T-cell (primary cell): ENCODE data around the gene MSMP. TPM values are rescaled to one million over a fixed set of nuclear protein-coding genes. Genes with fewer than 3 reads are reported as not detected.

Experiments
- ATAC-seq, 4 experiments: fragments of 200-7000 bp in 3 of 4; fragments of 150-1000 bp in 1 of 4; cut with Tn5 transposase; replicated peaks in 1 of 4; 1 replicate in 3 of 4; 2 replicates in 1 of 4; pipeline ENCODE4 v1.10.0; 2021; ENCODE audit warnings: moderate library complexity in 3 of 4, mild to moderate bottlenecking in 2 of 4, moderate number of reproducible peaks in 1 of 4
- CTCF ChIA-PET, 2 donors: fragments of 300-600 bp; sonication (Branson Sonifier 250); formaldehyde crosslinking; loops; one replicate each; lab custom pipeline; 2022; ENCODE audit warnings: antibody characterized with exemption in 2 of 2; lab: Charles Lee
- POLR2A ChIA-PET, 2 donors: fragments of 300-600 bp; sonication (Branson Sonifier 250); formaldehyde crosslinking; loops; one replicate each; lab custom pipeline; 2022; ENCODE audit warnings: antibody characterized with exemption in 2 of 2; lab: Charles Lee
- DNase-seq, 35 experiments: peaks; one replicate each; pipeline versions ENCODE4 v3.0.0 to v3.0.0-alpha.2; 2013 to 2023
- H3K27ac ChIP-seq: one replicate; pipeline ENCODE4 v1.5.1; 2013; ENCODE audit warnings: low read length
- H3K27me3 ChIP-seq, 2 experiments: replicated peaks in 1 of 2; 1 replicate in 1 of 2; 2 replicates in 1 of 2; pipeline versions ENCODE4 v1.6.1 to v1.7.0; 2013; ENCODE audit warnings: low read length in 1 of 2, mixed read lengths in 1 of 2; ENCODE audit not compliant: control insufficient read depth in 2 of 2, insufficient read depth in 2 of 2; ENCODE audit errors: extremely low read depth in 1 of 2
- H3K36me3 ChIP-seq, 2 donors: 1 replicate in 1 of 2; 2 replicates in 1 of 2; pipeline versions ENCODE4 v1.6.1 to v1.7.0; 2013; ENCODE audit warnings: low read length in 1 of 2; ENCODE audit not compliant: control insufficient read depth in 2 of 2, insufficient read depth in 1 of 2; ENCODE audit errors: extremely low read depth in 1 of 2
- H3K4me1 ChIP-seq, 2 experiments: 1 replicate in 1 of 2; 2 replicates in 1 of 2; pipeline versions ENCODE4 v1.6.1 to v1.7.0; 2013; ENCODE audit warnings: low read length in 2 of 2, mixed read lengths in 1 of 2; ENCODE audit not compliant: insufficient read depth in 2 of 2, control insufficient read depth in 1 of 2; ENCODE audit errors: extremely low read depth in 1 of 2
- H3K4me3 ChIP-seq, 2 donors: 1 replicate in 1 of 2; 2 replicates in 1 of 2; pipeline versions ENCODE4 v1.5.1 to v1.7.0; 2013; ENCODE audit warnings: mild to moderate bottlenecking in 2 of 2, low read length in 1 of 2, moderate library complexity in 1 of 2; ENCODE audit not compliant: control insufficient read depth in 1 of 2; ENCODE audit errors: extremely low read depth in 1 of 2
- H3K9me3 ChIP-seq: 2 replicates; pipeline ENCODE4 v1.7.0; 2013
- H3K27ac Mint-ChIP-seq, 2 donors: one replicate each; pipeline ENCODE4 v1.8.0; 2020 to 2021; ENCODE audit warnings: mild to moderate bottlenecking in 2 of 2, mixed read lengths in 2 of 2
- H3K27me3 Mint-ChIP-seq, 2 donors: one replicate each; pipeline ENCODE4 v1.8.0; 2021 to 2022; ENCODE audit warnings: mixed read lengths in 2 of 2
- H3K36me3 Mint-ChIP-seq: one replicate; pipeline ENCODE4 v1.8.0; 2021; ENCODE audit warnings: mixed read lengths
- H3K4me1 Mint-ChIP-seq, 3 donors: one replicate each; pipeline ENCODE4 v1.8.0; 2020 to 2022; ENCODE audit warnings: mixed read lengths in 3 of 3, mild to moderate bottlenecking in 1 of 3
- H3K4me3 Mint-ChIP-seq, 3 donors: one replicate each; pipeline ENCODE4 v1.8.0; 2020 to 2022; ENCODE audit warnings: mild to moderate bottlenecking in 3 of 3, mixed read lengths in 3 of 3, moderate library complexity in 3 of 3
- H3K9me3 Mint-ChIP-seq, 3 donors: one replicate each; pipeline ENCODE4 v1.8.0; 2020 to 2022; ENCODE audit warnings: mixed read lengths in 3 of 3
- WGBS: methylation state at CpG from one replicate; pipeline ENCODE4 v1.1.5; 2013; ENCODE audit warnings: missing lambda C conversion rate; ENCODE audit not compliant: insufficient coverage; 5-methylcytosine and 5-hydroxymethylcytosine counted together
- total RNA-seq, 35 experiments: library from RNA in 6 of 35; stranded (reverse) in 6 of 35; fragments of 120-200 nt in 1 of 35; gene quantifications; one replicate each; pipeline versions ENCODE4 v1.2.1 to v1.2.4 and lab custom pipeline; 2013 to 2026

Gene MSMP
- total RNA-seq, 5 donors from 2014 or later (not counting 1 experiment from before 2014, with no cell fraction given), result 1.6 to 5.1 (median 1.6) TPM; not detected in 2

- Mint-ChIP-seq H3K27me3 (no peaks in the 10 kb centered on the region), H3K4me1 (peaks cover 41 to 54% (median 47%) of the 10 kb centered on the region in 3 donors), H3K9me3 (no peaks in the 10 kb centered on the region), H3K27ac (peak overlapping the region; percentile 95 to 96), H3K4me3 (peak overlapping the region; percentile 91 to 94 (median 92)), H3K36me3 (peaks cover 27% of the 10 kb centered on the region)
- Histone ChIP-seq H3K4me3 (no peak overlapping the region), H3K9me3 (no peaks in the 10 kb centered on the region), H3K4me1 (peaks cover 16 to 43% of the 10 kb centered on the region in 2 experiments), H3K36me3 (peaks cover 5 to 38% of the 10 kb centered on the region in 2 donors), H3K27me3 (no peaks in the 10 kb centered on the region), H3K27ac (peak overlapping the region; percentile 76)
- ChIA-PET POLR2A (no interaction called here), CTCF (interaction anchor here (0.9 to 4.2 kb wide), 13 partner anchors 10 to 103 kb away, joined by 3 to 49 read pairs (median 4); partner anchors contain the start of genes CREB3 (in 2 of the 2), TLN1 (in 2 of the 2), CCDC107 (in 1 of the 2) and RMRP (in 1 of the 2))
- DNase-seq, result no peak
- WGBS, result 78% methylated on average over 3 of the region's 4 CpGs
- no peak for ATAC-seq
These were observed 3.9 kb downstream of the MSMP start for GRCh38 chr9:35750256-35750531.

DNA sequence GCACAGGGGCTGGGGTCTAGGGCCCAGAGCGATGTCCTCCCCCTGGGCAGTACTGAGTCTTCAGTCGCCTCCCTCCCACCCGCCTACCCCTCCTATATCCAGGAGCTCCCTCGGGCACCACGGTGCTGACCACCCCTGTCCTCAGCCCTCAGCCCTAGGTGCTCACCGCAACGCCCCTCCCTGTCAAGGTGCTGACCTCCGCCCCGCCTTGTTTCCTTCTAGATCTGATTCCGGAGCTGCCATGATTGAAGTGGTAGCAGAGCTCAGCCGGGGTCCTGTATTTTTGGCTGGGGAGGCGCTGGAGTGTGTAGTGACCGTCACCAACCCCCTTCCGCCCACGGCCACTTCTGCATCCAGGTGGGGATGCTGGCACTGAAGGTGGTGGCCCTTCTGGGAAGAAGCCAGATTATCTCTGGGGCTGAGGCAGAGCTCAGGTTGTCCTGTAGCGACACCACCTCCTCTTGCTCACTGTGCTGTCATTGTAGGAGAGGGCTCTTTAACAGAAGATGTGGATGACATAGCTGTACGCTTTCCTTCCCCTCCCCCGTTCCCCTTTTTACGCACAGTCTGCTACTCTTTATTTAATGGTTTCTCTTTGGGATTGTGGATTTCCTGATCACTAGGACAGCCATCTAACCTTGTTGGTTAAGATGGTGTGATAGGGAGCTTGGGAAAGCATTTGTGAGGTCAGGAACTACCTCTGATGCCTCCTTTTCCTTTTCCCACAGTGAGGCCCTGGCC, 4.4 kb downstream of the MSMP start:
- peak overlapping the region; percentile 91 to 94 (median 92) for H3K4me3 Mint-ChIP-seq
- peak overlapping the region; percentile 76 for H3K27ac ChIP-seq
- peaks cover 27% of the 10 kb centered on the region for H3K36me3 Mint-ChIP-seq
- peaks cover 43 to 52% (median 46%) of the 10 kb centered on the region in 3 donors for H3K4me1 Mint-ChIP-seq
- no peaks in the 10 kb centered on the region for H3K9me3 ChIP-seq
- peaks cover 5 to 40% of the 10 kb centered on the region in 2 donors for H3K36me3 ChIP-seq
- no peaks in the 10 kb centered on the region for H3K9me3 Mint-ChIP-seq
- peak; percentile 56 to 74 (median 62) for ATAC-seq
- POLR2A ChIA-PET, result no interaction called here
- no peaks in the 10 kb centered on the region for H3K27me3 ChIP-seq
- H3K27ac Mint-ChIP-seq, result peak overlapping the region; percentile 95 to 96
- CTCF ChIA-PET, result interaction anchor here (0.5 to 4.2 kb wide), 20 partner anchors 10 to 1294 kb away, joined by 3 to 49 read pairs (median 4); partner anchors contain the start of genes CREB3 (in 2 of the 2), TLN1 (in 2 of the 2), CCDC107 (in 1 of the 2) and RMRP (in 1 of the 2)
- H3K27me3 Mint-ChIP-seq, result no peaks in the 10 kb centered on the region
- peak overlapping the region; percentile 77 to 93 for H3K4me3 ChIP-seq
- 10% methylated on average over 4 of the region's 19 CpGs for WGBS
- peaks cover 16 to 43% of the 10 kb centered on the region in 2 experiments for H3K4me1 ChIP-seq
- peak in 22 of 35 experiments; percentile 16 to 62 (median 32) for DNase-seq

GRCh38 chr9:35748858-35749514, 5.1 kb downstream of the MSMP start, which contains the start of the genes GBA2 and RGP1:
Gene GBA2 (minus strand): TSS chr9:35749228. CDS start chr9:35748704, 524 bp downstream.
Gene RGP1 (plus strand): TSS chr9:35749287. CDS start chr9:35749756, 469 bp downstream.
- WGBS, result under 1% methylated on average over 69 of the region's 69 CpGs
- H3K9me3 Mint-ChIP-seq, result no peaks in the 10 kb centered on the region
- H3K36me3 ChIP-seq, result peaks cover 5 to 43% of the 10 kb centered on the region in 2 donors
- ATAC-seq (peak; percentile 73 to 86 (median 82)), DNase-seq (peak in 28 of 35 experiments; percentile 11 to 74 (median 46))
- no peaks in the 10 kb centered on the region for H3K27me3 Mint-ChIP-seq
- peaks cover 48 to 56% (median 51%) of the 10 kb centered on the region in 3 donors for H3K4me1 Mint-ChIP-seq
- POLR2A ChIA-PET, result interaction anchor here (0.7 to 1.0 kb wide), 2 partner anchors 13 to 28 kb away, joined by 3 read pairs; no protein-coding TSS in a partner anchor
- peaks cover 29% of the 10 kb centered on the region for H3K36me3 Mint-ChIP-seq
- peak within 1 kb of the TSS; percentile 91 to 94 (median 92) for H3K4me3 Mint-ChIP-seq
- H3K27me3 ChIP-seq, result no peaks in the 10 kb centered on the region
- peak within 1 kb of the TSS; percentile 77 to 93 for H3K4me3 ChIP-seq
- H3K9me3 ChIP-seq, result no peaks in the 10 kb centered on the region
- peak within 1 kb of the TSS; percentile 76 for H3K27ac ChIP-seq
- H3K4me1 ChIP-seq, result peaks cover 16 to 43% of the 10 kb centered on the region in 2 experiments
- peak within 1 kb of the TSS; percentile 95 to 96 for H3K27ac Mint-ChIP-seq
- CTCF ChIA-PET, result interaction anchor here (0.5 to 4.2 kb wide), 25 partner anchors 8 to 1293 kb away, joined by 3 to 49 read pairs (median 5); partner anchors contain the start of genes CCDC107 (in 1 of the 2), CREB3 (in 1 of the 2), RMRP (in 1 of the 2) and TLN1 (in 1 of the 2)

DNA sequence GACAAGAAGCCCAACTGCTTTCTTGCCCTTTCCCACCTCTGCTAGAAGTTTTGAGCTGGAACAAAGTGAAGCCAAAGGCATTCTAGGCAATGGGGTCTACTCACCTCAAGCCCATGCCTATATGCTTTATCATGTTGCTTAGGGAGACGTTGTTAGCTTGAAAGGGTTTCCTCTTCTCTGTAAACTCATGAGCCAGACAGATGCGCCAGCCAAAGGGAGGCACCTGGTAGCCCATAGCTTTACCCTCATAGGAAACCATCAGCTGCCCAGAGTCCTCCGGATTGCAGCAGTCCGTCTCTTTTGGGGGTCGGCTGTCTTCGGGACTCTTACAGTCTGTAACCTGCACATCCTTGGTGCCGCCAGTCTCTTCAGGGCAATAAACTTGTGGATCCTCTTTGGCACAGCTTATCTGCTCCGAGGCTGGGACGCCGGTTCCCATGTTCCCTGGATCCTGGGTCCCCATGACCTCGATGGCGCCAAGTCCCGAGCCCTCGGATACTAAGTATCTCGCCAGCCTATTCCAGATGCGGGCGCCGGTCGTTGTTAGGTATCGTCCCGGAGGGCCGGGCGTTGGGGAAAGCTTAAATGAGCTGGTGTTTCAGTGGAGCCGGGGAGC, 5.7 kb downstream of the MSMP start:
- peaks cover 48 to 59% (median 51%) of the 10 kb centered on the region in 3 donors for H3K4me1 Mint-ChIP-seq
- peak overlapping the region; percentile 43 for H3K27ac ChIP-seq
- DNase-seq, result peak in 4 of 35 experiments; percentile 8 to 37 (median 17)

GRCh38 chr9:35746583-35746982, 7.5 kb downstream of the MSMP start:
- H3K4me1 Mint-ChIP-seq, result peaks cover 59 to 68% (median 65%) of the 10 kb centered on the region in 3 donors
- peaks cover 19 to 50% of the 10 kb centered on the region in 2 experiments for H3K4me1 ChIP-seq
- H3K9me3 Mint-ChIP-seq, result no peaks in the 10 kb centered on the region
- no peak overlapping the region for H3K4me3 ChIP-seq
- 100% methylated on average over 2 of the region's 3 CpGs for WGBS
- peaks cover 34% of the 10 kb centered on the region for H3K36me3 Mint-ChIP-seq
- ChIA-PET POLR2A (no interaction called here), CTCF (interaction anchor here (1.7 to 4.2 kb wide), 3 partner anchors 9 to 18 kb away, joined by 4 to 49 read pairs (median 13); no protein-coding TSS in a partner anchor)
- ATAC-seq (no peak), DNase-seq (no peak)
- peak overlapping the region in 2 of 3 donors; percentile 26 to 91 for H3K4me3 Mint-ChIP-seq
- H3K27me3 Mint-ChIP-seq, result no peaks in the 10 kb centered on the region
- no peak overlapping the region for H3K27ac ChIP-seq
- H3K36me3 ChIP-seq, result peaks cover 0 to 38% of the 10 kb centered on the region in 2 donors
- H3K27me3 ChIP-seq, result no peaks in the 10 kb centered on the region
- peak overlapping the region in 1 of 2 donors; percentile 44 for H3K27ac Mint-ChIP-seq
- no peaks in the 10 kb centered on the region for H3K9me3 ChIP-seq

More for the DNA sequence above, 5.7 kb downstream of the MSMP start:
- under 1% methylated on average over 23 of the region's 24 CpGs for WGBS
- H3K27ac Mint-ChIP-seq, result peak overlapping the region; percentile 50 to 84
- ChIA-PET CTCF (interaction anchor here (0.5 to 4.2 kb wide), 16 partner anchors 8 to 713 kb away, joined by 3 to 49 read pairs (median 6); partner anchors contain the start of genes CREB3 (in 1 of the 2) and TLN1 (in 1 of the 2)), POLR2A (interaction anchor here (0.7 to 1.0 kb wide), 2 partner anchors 13 to 27 kb away, joined by 3 read pairs; no protein-coding TSS in a partner anchor)
- H3K9me3 Mint-ChIP-seq, result no peaks in the 10 kb centered on the region
- Histone ChIP-seq H3K36me3 (peaks cover 5 to 43% of the 10 kb centered on the region in 2 donors), H3K9me3 (no peaks in the 10 kb centered on the region), H3K27me3 (no peaks in the 10 kb centered on the region), H3K4me3 (peak overlapping the region; percentile 77 to 93), H3K4me1 (peaks cover 16 to 43% of the 10 kb centered on the region in 2 experiments)
- peaks cover 29% of the 10 kb centered on the region for H3K36me3 Mint-ChIP-seq
- H3K4me3 Mint-ChIP-seq, result peak overlapping the region; percentile 88 to 91 (median 88)
- ATAC-seq, result peak in 3 of 4 experiments; percentile 13 to 32 (median 14)
- H3K27me3 Mint-ChIP-seq, result no peaks in the 10 kb centered on the region
